B cell (primary cell): ENCODE results near the gene PROC. TPM values are rescaled to one million over a fixed set of nuclear protein-coding genes. Genes with fewer than 3 reads are reported as not detected.

ENCODE experiments used
- ATAC-seq: fragments of 200-7000 bp; cut with Tn5 transposase; one replicate; pipeline ENCODE4 v1.10.0; 2021; ENCODE audit warnings: low read depth, mild to moderate bottlenecking, moderate number of reproducible peaks, moderate library complexity
- CTCF ChIA-PET: fragments of 350-600 bp; sonication (Branson Sonifier 250); formaldehyde crosslinking; loops from one replicate; lab custom pipeline; 2021; ENCODE audit warnings: antibody characterized with exemption, inconsistent platforms; lab: Charles Lee
- POLR2A ChIA-PET: fragments of 350-600 bp; sonication (Branson Sonifier 250); formaldehyde crosslinking; loops from one replicate; lab custom pipeline; 2021; ENCODE audit warnings: antibody characterized with exemption; lab: Charles Lee
- DNase-seq: peaks from one replicate; pipeline ENCODE4 v3.0.0; 2013
- H2AFZ ChIP-seq: 2 replicates; pipeline ENCODE4 v1.6.1; 2012; ENCODE audit warnings: mild to moderate bottlenecking, low read depth, low read length; ENCODE audit not compliant: insufficient read depth, poor library complexity, severe bottlenecking
- H3K27ac ChIP-seq, 2 donors: 1 replicate in 1 of 2; 2 replicates in 1 of 2; pipeline ENCODE4 v1.5.1; 2012 to 2013; ENCODE audit warnings: low read length in 2 of 2, mild to moderate bottlenecking in 2 of 2, moderate library complexity in 1 of 2
- H3K27me3 ChIP-seq, 4 experiments: fragments of 200-600 bp in 1 of 4; sonication (generic) in 1 of 4; replicated peaks in 1 of 4; 1 replicate in 2 of 4; 2 replicates in 2 of 4; pipeline versions ENCODE4 v1.6.1 to v1.7.0; 2013 to 2016; ENCODE audit warnings: low read length in 3 of 4, mild to moderate bottlenecking in 2 of 4, mixed read lengths in 1 of 4, moderate library complexity in 1 of 4; ENCODE audit not compliant: insufficient read depth in 4 of 4, control insufficient read depth in 3 of 4; ENCODE audit errors: control extremely low read depth in 1 of 4
- H3K36me3 ChIP-seq, 2 experiments: replicated peaks in 1 of 2; 1 replicate in 1 of 2; 2 replicates in 1 of 2; pipeline versions ENCODE4 v1.6.1 to v1.7.1; 2013; ENCODE audit warnings: low read length in 1 of 2; ENCODE audit not compliant: insufficient read depth in 2 of 2, control insufficient read depth in 1 of 2; ENCODE audit errors: control extremely low read depth in 1 of 2, extremely low read depth in 1 of 2
- H3K4me1 ChIP-seq, 2 donors: fragments of 200-600 bp in 1 of 2; sonication (generic) in 1 of 2; 1 replicate in 1 of 2; 2 replicates in 1 of 2; pipeline versions ENCODE4 v1.5.1 to v1.6.1; 2013 to 2017; ENCODE audit warnings: low read length in 2 of 2; ENCODE audit not compliant: control insufficient read depth in 2 of 2, insufficient read depth in 2 of 2
- H3K4me2 ChIP-seq: replicated peaks from 2 replicates; pipeline ENCODE3; 2012; ENCODE audit warnings: mild to moderate bottlenecking, low read depth, low read length; ENCODE audit not compliant: poor library complexity, severe bottlenecking
- H3K4me3 ChIP-seq, 5 experiments: fragments of 200-600 bp in 1 of 5; sonication (generic) in 1 of 5; 1 replicate in 3 of 5; 2 replicates in 2 of 5; pipeline versions ENCODE4 v1.5.1 to v1.7.0; 2011 to 2016; ENCODE audit warnings: low read length in 4 of 5, mild to moderate bottlenecking in 4 of 5, low read depth in 2 of 5, control low read depth in 1 of 5, moderate library complexity in 1 of 5; ENCODE audit not compliant: insufficient read depth in 1 of 5; ENCODE audit errors: control extremely low read depth in 1 of 5, extremely low read depth in 1 of 5
- H3K79me2 ChIP-seq: fragments of 200-600 bp; sonication (generic); one replicate; pipeline ENCODE4 v1.6.0; 2016; ENCODE audit warnings: low read length; ENCODE audit not compliant: control insufficient read depth, insufficient read depth
- H3K9ac ChIP-seq: fragments of 200-600 bp; sonication (generic); 2 replicates; pipeline ENCODE4 v1.6.1; 2017; ENCODE audit warnings: mild to moderate bottlenecking, low read length, moderate library complexity
- H3K9me3 ChIP-seq, 3 donors: one replicate each; pipeline versions ENCODE4 v1.6.1 to v1.7.1; 2013; ENCODE audit warnings: low read length in 2 of 3; ENCODE audit not compliant: control insufficient read depth in 2 of 3, insufficient read depth in 1 of 3; ENCODE audit errors: control extremely low read depth in 1 of 3
- H4K20me1 ChIP-seq: 2 replicates; pipeline ENCODE4 v1.6.0; 2012; ENCODE audit warnings: mild to moderate bottlenecking, low read length; ENCODE audit not compliant: insufficient read depth, control insufficient read depth, poor library complexity, severe bottlenecking
- H3K27ac Mint-ChIP-seq: one replicate; pipeline ENCODE4 v1.8.0; 2021; ENCODE audit warnings: mixed read lengths
- H3K27me3 Mint-ChIP-seq: one replicate; pipeline ENCODE4 v1.8.0; 2021; ENCODE audit warnings: mixed read lengths
- H3K4me1 Mint-ChIP-seq: one replicate; pipeline ENCODE4 v1.8.0; 2021; ENCODE audit warnings: mixed read lengths
- H3K4me3 Mint-ChIP-seq: one replicate; pipeline ENCODE4 v1.8.0; 2021; ENCODE audit warnings: mixed read lengths
- H3K9me3 Mint-ChIP-seq: one replicate; pipeline ENCODE4 v1.8.0; 2022; ENCODE audit warnings: mixed read lengths; ENCODE audit not compliant: insufficient read depth
- EZH2 ChIP-seq: IDR thresholded peaks from 2 replicates; pipeline ENCODE4 v1.6.1; 2012; ENCODE audit warnings: borderline replicate concordance, low read depth, mild to moderate bottlenecking, moderate library complexity, low read length; ENCODE audit not compliant: insufficient read depth, poor library complexity, severe bottlenecking
- WGBS: methylation state at CpG from one replicate; pipeline ENCODE4 v1.1.5; 2013; ENCODE audit warnings: missing lambda C conversion rate; ENCODE audit not compliant: insufficient coverage; 5-methylcytosine and 5-hydroxymethylcytosine counted together
- intact Hi-C: fragments of 100-400 bp; cut with micrococcal nuclease; formaldehyde crosslinking; loops from one replicate; pipeline ENCODE4 v1.10.0; 2022
- polyA plus RNA-seq: library from polyadenylated mRNA; depleted of rRNA; stranded (reverse); fragments of >200 nt; gene quantifications from 2 replicates; pipeline ENCODE4 v1.2.3, GENCODE V29; 2012
- total RNA-seq, 2 donors: library from RNA; stranded (reverse); fragments of 120-200 nt in 1 of 2; gene quantifications; 1 replicate in 1 of 2; 2 replicates in 1 of 2; pipeline versions ENCODE4 v1.2.3 to v1.2.4, GENCODE V29; 2013 to 2022
- TF ChIP-seq, protein P1 (sequence below): fragments of 200-600 bp; IDR thresholded peaks from one replicate; pipeline ENCODE4 v1.8.0; 2022; ENCODE audit warnings: antibody characterized with exemption, mild to moderate bottlenecking

PROC gene
- total and polyA plus RNA-seq, 2 donors (not counting 1 experiment from before 2014, with no cell fraction given) = 0.40 TPM; not detected in 1

- 78% methylated on average over 6 of the region's 12 CpGs for WGBS
- Histone ChIP-seq H3K27me3 (no peaks in the 10 kb centered on the region), H3K4me3 (peak overlapping the region in 1 of 5 experiments; percentile 28), H3K4me1 (peaks cover 33 to 50% of the 10 kb centered on the region in 2 donors), H3K27ac (peak overlapping the region in 1 of 2 donors; percentile 15), H3K79me2 (no peaks in the 10 kb centered on the region), H3K9me3 (peaks cover 0 to 1% (median 0%) of the 10 kb centered on the region in 3 donors), H3K4me2 (peak overlapping the region; percentile 38), H3K36me3 (no peaks in the 10 kb centered on the region), H2AFZ (peak overlapping the region; percentile 34), H4K20me1 (no peaks in the 10 kb centered on the region), H3K9ac (peak overlapping the region; percentile 12)
- ATAC-seq = no peak
- H3K9me3 Mint-ChIP-seq = no peaks in the 10 kb centered on the region
- ChIA-PET CTCF (interaction anchor here (0.7 to 1.5 kb wide), 3 partner anchors 23 to 67 kb away, joined by 3 to 7 read pairs (median 4); no protein-coding TSS in a partner anchor), POLR2A (interaction anchor here (1.3 to 1.7 kb wide), 2 partner anchors 23 to 25 kb away, joined by 4 to 5 read pairs; partner anchors contain the start of gene MAP3K2)
- H3K4me1 Mint-ChIP-seq = peaks cover 57% of the 10 kb centered on the region
- intact Hi-C loops = no loop called here
- TF ChIP-seq, protein P1, sequence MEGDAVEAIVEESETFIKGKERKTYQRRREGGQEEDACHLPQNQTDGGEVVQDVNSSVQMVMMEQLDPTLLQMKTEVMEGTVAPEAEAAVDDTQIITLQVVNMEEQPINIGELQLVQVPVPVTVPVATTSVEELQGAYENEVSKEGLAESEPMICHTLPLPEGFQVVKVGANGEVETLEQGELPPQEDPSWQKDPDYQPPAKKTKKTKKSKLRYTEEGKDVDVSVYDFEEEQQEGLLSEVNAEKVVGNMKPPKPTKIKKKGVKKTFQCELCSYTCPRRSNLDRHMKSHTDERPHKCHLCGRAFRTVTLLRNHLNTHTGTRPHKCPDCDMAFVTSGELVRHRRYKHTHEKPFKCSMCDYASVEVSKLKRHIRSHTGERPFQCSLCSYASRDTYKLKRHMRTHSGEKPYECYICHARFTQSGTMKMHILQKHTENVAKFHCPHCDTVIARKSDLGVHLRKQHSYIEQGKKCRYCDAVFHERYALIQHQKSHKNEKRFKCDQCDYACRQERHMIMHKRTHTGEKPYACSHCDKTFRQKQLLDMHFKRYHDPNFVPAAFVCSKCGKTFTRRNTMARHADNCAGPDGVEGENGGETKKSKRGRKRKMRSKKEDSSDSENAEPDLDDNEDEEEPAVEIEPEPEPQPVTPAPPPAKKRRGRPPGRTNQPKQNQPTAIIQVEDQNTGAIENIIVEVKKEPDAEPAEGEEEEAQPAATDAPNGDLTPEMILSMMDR = no peak
- TF ChIP-seq EZH2 = no peak
- DNase-seq = peak; percentile 36
- H3K27me3 Mint-ChIP-seq = no peaks in the 10 kb centered on the region
- H3K4me3 Mint-ChIP-seq = peak overlapping the region; percentile 44
- peak overlapping the region; percentile 47 for H3K27ac Mint-ChIP-seq
Measured at GRCh38 chr2:127411653-127412369, 6.4 kb upstream of the PROC start.

- H4K20me1 ChIP-seq = no peaks in the 10 kb centered on the region
- no peak overlapping the region for H3K4me3 ChIP-seq
- WGBS = no CpG with 5 or more reads among the region's 3 CpGs
- peaks cover 0 to 1% (median 0%) of the 10 kb centered on the region in 3 donors for H3K9me3 ChIP-seq
- no peak overlapping the region for H3K27ac ChIP-seq
- ChIA-PET POLR2A (no interaction called here), CTCF (interaction anchor here (0.9 to 1.0 kb wide), 2 partner anchors 24 to 28 kb away, joined by 3 read pairs; no protein-coding TSS in a partner anchor)
- Mint-ChIP-seq H3K27ac (no peak overlapping the region), H3K4me3 (no peak overlapping the region), H3K4me1 (peaks cover 59% of the 10 kb centered on the region), H3K9me3 (no peaks in the 10 kb centered on the region), H3K27me3 (no peaks in the 10 kb centered on the region)
- H3K79me2 ChIP-seq = no peaks in the 10 kb centered on the region
- no peaks in the 10 kb centered on the region for H3K27me3 ChIP-seq
- peaks cover 37 to 47% of the 10 kb centered on the region in 2 donors for H3K4me1 ChIP-seq
- no peak overlapping the region for H2AFZ ChIP-seq
- no peak overlapping the region for H3K9ac ChIP-seq
- DNase-seq (no peak), ATAC-seq (no peak)
- H3K36me3 ChIP-seq = no peaks in the 10 kb centered on the region
- no peak overlapping the region for H3K4me2 ChIP-seq
- TF ChIP-seq, protein P1 = no peak
- TF ChIP-seq EZH2 = no peak
- intact Hi-C loops = no loop called here
Measured at GRCh38 chr2:127413200-127413599, 5.0 kb upstream of the PROC start.
